A549 treated with ZK216348 at 1 μM for 4 hours (cell line): ENCODE measurements around the gene TRABD. TPM values are rescaled to one million over a fixed set of nuclear protein-coding genes. Genes with fewer than 3 reads are reported as not detected.

Experiments
- total RNA-seq: library from RNA; stranded (reverse); fragments of 200-300 nt; extraction: Qiagen RNA extraction; gene quantifications from 5 replicates; pipeline ENCODE4 v1.2.3, GENCODE V29; 2022; ENCODE audit warnings: low read depth

TRABD gene, protein sequence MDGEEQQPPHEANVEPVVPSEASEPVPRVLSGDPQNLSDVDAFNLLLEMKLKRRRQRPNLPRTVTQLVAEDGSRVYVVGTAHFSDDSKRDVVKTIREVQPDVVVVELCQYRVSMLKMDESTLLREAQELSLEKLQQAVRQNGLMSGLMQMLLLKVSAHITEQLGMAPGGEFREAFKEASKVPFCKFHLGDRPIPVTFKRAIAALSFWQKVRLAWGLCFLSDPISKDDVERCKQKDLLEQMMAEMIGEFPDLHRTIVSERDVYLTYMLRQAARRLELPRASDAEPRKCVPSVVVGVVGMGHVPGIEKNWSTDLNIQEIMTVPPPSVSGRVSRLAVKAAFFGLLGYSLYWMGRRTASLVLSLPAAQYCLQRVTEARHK
- total RNA-seq: 17.4 to 41.6 TPM (median 34.7 TPM) in 5 replicates

GRCh38 chr22:50185375-50186087 is at the start of gene TRABD:
Gene TRABD (plus strand): TSS chr22:50185913. CDS start chr22:50193061, 7,148 bp downstream.

DNA sequence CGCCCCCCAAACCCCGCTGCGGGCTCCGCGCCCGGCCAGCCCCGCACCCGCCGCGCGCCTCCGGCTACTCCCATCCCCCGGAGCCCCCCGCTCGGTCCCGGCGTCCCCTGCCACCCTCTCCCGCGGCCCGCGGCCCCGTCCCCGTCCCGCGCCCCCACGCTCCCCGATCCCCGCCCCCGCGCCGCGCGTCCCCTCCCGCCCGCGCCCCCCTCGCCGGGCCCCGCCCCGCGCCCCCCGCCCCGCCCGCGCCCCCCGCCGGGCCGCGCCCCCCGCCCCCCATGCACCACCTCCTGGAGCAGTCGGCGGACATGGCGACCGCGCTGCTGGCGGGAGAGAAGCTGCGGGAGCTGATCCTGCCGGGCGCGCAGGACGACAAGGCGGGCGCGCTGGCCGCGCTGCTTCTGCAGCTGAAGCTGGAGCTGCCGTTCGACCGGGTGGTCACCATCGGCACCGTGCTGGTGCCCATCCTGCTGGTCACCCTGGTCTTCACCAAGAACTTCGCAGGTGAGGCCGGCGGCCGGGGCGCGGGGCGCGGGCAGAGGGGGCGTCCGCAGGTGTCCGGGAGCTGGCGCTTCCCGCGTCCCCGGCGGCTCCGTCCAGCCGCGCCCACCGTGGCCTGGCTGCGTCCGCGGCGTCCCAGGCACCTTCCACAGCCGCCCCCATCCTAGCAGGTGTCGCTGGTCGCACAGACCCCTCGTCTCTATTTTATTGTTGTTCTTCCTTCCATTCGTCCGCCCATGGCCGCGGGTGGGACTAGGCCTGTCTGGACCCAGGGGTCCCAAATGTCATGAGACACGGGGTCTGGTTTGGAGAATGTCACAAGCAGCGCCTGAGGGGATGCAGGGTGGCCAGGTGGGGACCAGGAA is 15.0 kb upstream of the TRABD start, which contains the start of gene PANX2:
Gene PANX2 (plus strand): TSS at position 279 of the 866 bp plus-strand sequence. CDS start 0 bp downstream, at position 279.

GRCh38 chr22:50200461-50201190 is 14.9 kb downstream of the TRABD start, which contains the start of gene SELENOO:
Gene SELENOO (plus strand): TSS chr22:50201011. CDS start chr22:50201037, 26 bp downstream.

GRCh38 chr22:50244420-50245213 is 58.9 kb downstream of the TRABD start, which contains the start of gene TUBGCP6:
Gene TUBGCP6 (minus strand): TSS chr22:50245023. CDS start chr22:50244459, 564 bp downstream.

Other genes with a start within 250 kb of the TRABD start
- 23.0 to 64.0 TPM (median 52.7 TPM) in 5 replicates for gene PIM3, start 225.1 kb upstream of the TRABD start, total RNA-seq
- 0.06 TPM in 1 of 5 replicates, not detected in the others for gene IL17REL, start 173.1 kb upstream of the TRABD start, total RNA-seq
- gene TTLL8, start 127.6 kb upstream of the TRABD start, total RNA-seq: not detected in 5 replicates
- gene MLC1, start 100.5 kb upstream of the TRABD start, total RNA-seq: 0.04 to 0.08 TPM in 2 of 5 replicates, not detected in the others
- gene MOV10L1, start 95.9 kb upstream of the TRABD start, total RNA-seq: not detected in 5 replicates
- 3.7 to 7.7 TPM (median 7.1 TPM) in 5 replicates for gene PANX2, start 15.2 kb upstream of the TRABD start, total RNA-seq
- gene SELENOO, start 15.1 kb downstream of the TRABD start, total RNA-seq: 9.5 to 23.6 TPM (median 18.4 TPM) in 5 replicates
- gene TUBGCP6, start 59.1 kb downstream of the TRABD start, total RNA-seq: 4.5 to 13.6 TPM (median 11.5 TPM) in 5 replicates
- gene HDAC10, start 65.4 kb downstream of the TRABD start, total RNA-seq: 5.7 to 14.6 TPM (median 10.7 TPM) in 5 replicates
- gene MAPK12, start 75.8 kb downstream of the TRABD start, total RNA-seq: 17.0 to 30.2 TPM (median 24.5 TPM) in 5 replicates
- 3.8 to 7.8 TPM (median 6.5 TPM) in 5 replicates for gene MAPK11, start 84.5 kb downstream of the TRABD start, total RNA-seq
- gene PLXNB2, start 121.7 kb downstream of the TRABD start, total RNA-seq: 62.3 to 128 TPM (median 115 TPM) in 5 replicates
- gene DENND6B, start 141.1 kb downstream of the TRABD start, total RNA-seq: 1.6 to 4.3 TPM (median 3.6 TPM) in 5 replicates
- gene PPP6R2, start 157.4 kb downstream of the TRABD start, total RNA-seq: 8.2 to 15.9 TPM (median 12.4 TPM) in 5 replicates